H9 (cell line): Measurements from ENCODE around the gene PLAC9. TPM values are rescaled to one million over a fixed set of nuclear protein-coding genes. Genes with fewer than 3 reads are reported as not detected.

Experiments
- DNase-seq: peaks from one replicate; pipeline ENCODE4 v3.0.0-alpha.2; 2017
- H2AFZ ChIP-seq: one replicate; pipeline ENCODE4 v1.6.1; 2013; ENCODE audit warnings: mild to moderate bottlenecking, low read length, control low read depth, moderate library complexity
- H2AK5ac ChIP-seq: 2 replicates; pipeline ENCODE4 v1.6.1; 2013; ENCODE audit warnings: low read length, control low read depth, mixed read lengths; ENCODE audit not compliant: insufficient read length
- H2BK120ac ChIP-seq: one replicate; pipeline ENCODE4 v1.6.1; 2013; ENCODE audit warnings: low read depth, mild to moderate bottlenecking, low read length, control low read depth, inconsistent platforms; ENCODE audit not compliant: poor library complexity, severe bottlenecking
- H2BK12ac ChIP-seq: 2 replicates; pipeline ENCODE4 v1.6.1; 2013; ENCODE audit warnings: low read length, control low read depth, mixed read lengths, low read depth; ENCODE audit not compliant: insufficient read length
- H2BK15ac ChIP-seq: 2 replicates; pipeline ENCODE4 v1.6.1; 2013; ENCODE audit warnings: low read depth, low read length, control low read depth
- H2BK20ac ChIP-seq: one replicate; pipeline ENCODE4 v1.6.1; 2013; ENCODE audit warnings: low read depth, mild to moderate bottlenecking, low read length, control low read depth, inconsistent platforms; ENCODE audit not compliant: poor library complexity, severe bottlenecking
- H2BK5ac ChIP-seq: 2 replicates; pipeline ENCODE4 v1.6.1; 2013; ENCODE audit warnings: low read length, control low read depth, mixed read lengths; ENCODE audit not compliant: insufficient read length
- H3K14ac ChIP-seq: 2 replicates; pipeline ENCODE4 v1.6.1; 2013; ENCODE audit warnings: low read length, control low read depth; ENCODE audit not compliant: insufficient read depth
- H3K18ac ChIP-seq: 2 replicates; pipeline ENCODE4 v1.6.1; 2013; ENCODE audit warnings: low read depth, mild to moderate bottlenecking, mixed read lengths, low read length, control low read depth; ENCODE audit not compliant: insufficient read length
- H3K23ac ChIP-seq: 2 replicates; pipeline ENCODE4 v1.6.1; 2013; ENCODE audit warnings: low read length, control low read depth, mixed read lengths, low read depth; ENCODE audit not compliant: insufficient read length
- H3K23me2 ChIP-seq: 2 replicates; pipeline ENCODE4 v1.6.1; 2013; ENCODE audit warnings: low read depth, mild to moderate bottlenecking, mixed read lengths, low read length, control low read depth; ENCODE audit not compliant: insufficient read length, poor library complexity, severe bottlenecking
- H3K27ac ChIP-seq: 2 replicates; pipeline ENCODE4 v1.5.1; 2013; ENCODE audit warnings: low read length, control low read depth, mixed read lengths, low read depth; ENCODE audit not compliant: insufficient read length
- H3K27me3 ChIP-seq: 2 replicates; pipeline ENCODE4 v1.6.1; 2013; ENCODE audit warnings: low read length, control low read depth, inconsistent platforms; ENCODE audit not compliant: insufficient read depth
- H3K4ac ChIP-seq: 2 replicates; pipeline ENCODE4 v1.6.1; 2013; ENCODE audit warnings: low read depth, mild to moderate bottlenecking, control low read depth, inconsistent platforms, low read length, moderate library complexity
- H3K4me1 ChIP-seq: 2 replicates; pipeline ENCODE4 v1.6.1; 2013; ENCODE audit warnings: low read length, control low read depth, inconsistent platforms; ENCODE audit not compliant: insufficient read depth
- H3K4me2 ChIP-seq: 2 replicates; pipeline ENCODE4 v1.6.1; 2013; ENCODE audit warnings: low read length, control low read depth, mixed read lengths; ENCODE audit not compliant: insufficient read length, insufficient read depth
- H3K56ac ChIP-seq: 2 replicates; pipeline ENCODE4 v1.6.1; 2013; ENCODE audit warnings: low read depth, mild to moderate bottlenecking, mixed read lengths, low read length, control low read depth; ENCODE audit not compliant: insufficient read length
- H3K79me1 ChIP-seq: 2 replicates; pipeline ENCODE4 v1.6.1; 2013; ENCODE audit warnings: low read depth, mild to moderate bottlenecking, moderate library complexity, low read length, control low read depth, inconsistent platforms; ENCODE audit not compliant: insufficient read depth, poor library complexity, severe bottlenecking
- H3K79me2 ChIP-seq: 2 replicates; pipeline ENCODE4 v1.6.1; 2013; ENCODE audit warnings: low read length, control low read depth, inconsistent platforms; ENCODE audit not compliant: insufficient read depth
- H3K9ac ChIP-seq: 2 replicates; pipeline ENCODE4 v1.6.1; 2013; ENCODE audit warnings: low read length, control low read depth, mixed read lengths; ENCODE audit not compliant: insufficient read length; ENCODE audit errors: extremely low read depth
- H3K9me3 ChIP-seq: one replicate; pipeline ENCODE4 v1.6.1; 2013; ENCODE audit warnings: low read depth, low read length, inconsistent platforms; ENCODE audit not compliant: control insufficient read depth
- H3T11ph ChIP-seq: one replicate; pipeline ENCODE4 v1.6.1; 2013; ENCODE audit warnings: mild to moderate bottlenecking, low read length, control low read depth, inconsistent platforms
- H4K20me1 ChIP-seq: one replicate; pipeline ENCODE4 v1.6.1; 2013; ENCODE audit not compliant: control insufficient read depth, insufficient read length, insufficient read depth
- H4K5ac ChIP-seq: 2 replicates; pipeline ENCODE4 v1.6.1; 2013; ENCODE audit warnings: low read depth, mild to moderate bottlenecking, mixed read lengths, low read length, control low read depth; ENCODE audit not compliant: insufficient read length
- H4K8ac ChIP-seq: replicated peaks from 2 replicates; pipeline ENCODE4 v1.6.1; 2013; ENCODE audit warnings: low read length, control low read depth, mixed read lengths, low read depth; ENCODE audit not compliant: insufficient read length
- H4K91ac ChIP-seq: 2 replicates; pipeline ENCODE4 v1.6.1; 2013; ENCODE audit warnings: low read depth, mild to moderate bottlenecking, moderate library complexity, mixed read lengths, low read length, control low read depth; ENCODE audit not compliant: insufficient read length
- H3K27ac Mint-ChIP-seq, 3 experiments: 2 replicates in 2 of 3; 3 replicates in 1 of 3; pipeline ENCODE4 v1.8.0; 2020 to 2021; ENCODE audit warnings: mixed read lengths in 3 of 3, mild to moderate bottlenecking in 1 of 3, moderate library complexity in 1 of 3
- H3K27me3 Mint-ChIP-seq: 2 replicates; pipeline ENCODE4 v1.8.0; 2021; ENCODE audit warnings: low read depth, mild to moderate bottlenecking, moderate library complexity, mixed read lengths
- H3K36me3 Mint-ChIP-seq, 3 experiments: 2 replicates in 2 of 3; 3 replicates in 1 of 3; pipeline ENCODE4 v1.8.0; 2020 to 2021; ENCODE audit warnings: low read depth in 3 of 3, mixed read lengths in 3 of 3; ENCODE audit not compliant: insufficient read depth in 1 of 3
- H3K4me1 Mint-ChIP-seq, 2 experiments: 2 replicates each; pipeline ENCODE4 v1.8.0; 2020; ENCODE audit warnings: mixed read lengths in 2 of 2
- H3K4me3 Mint-ChIP-seq, 2 experiments: 2 replicates in 1 of 2; 3 replicates in 1 of 2; pipeline ENCODE4 v1.8.0; 2020 to 2021; ENCODE audit warnings: mild to moderate bottlenecking in 2 of 2, mixed read lengths in 2 of 2, moderate library complexity in 1 of 2
- H3K9me3 Mint-ChIP-seq, 2 experiments: 2 replicates in 1 of 2; 3 replicates in 1 of 2; pipeline ENCODE4 v1.8.0; 2020; ENCODE audit warnings: mild to moderate bottlenecking in 2 of 2, mixed read lengths in 2 of 2, moderate library complexity in 1 of 2
- CTCF ChIP-seq: fragments of 200-600 bp; sonication (generic); conservative IDR thresholded peaks from 3 replicates; pipeline ENCODE4 v1.8.0; 2021; ENCODE audit warnings: antibody characterized with exemption, mild to moderate bottlenecking
- whole genome bisulfite sequencing: extraction: QIAGEN DNeasy Blood & Tissue Kit; methylation state at CpG from one replicate; pipeline ENCODE4 v1.1.7; 2013; ENCODE audit warnings: missing lambda C conversion rate, low lambda C conversion rate, mixed read lengths; ENCODE audit not compliant: insufficient read length; ENCODE audit errors: extremely low coverage; 5-methylcytosine and 5-hydroxymethylcytosine counted together
- total RNA-seq: library from RNA; stranded (reverse); gene quantifications from 2 replicates; pipeline ENCODE4 v1.2.1, GENCODE V29; 2021

The PLAC9 gene
- total RNA-seq, 1 experiment from 2014 or later = 4.3 TPM

GRCh38 chr10:80152820-80153219 is 20.3 kb downstream of the PLAC9 start:
- no peak for DNase-seq
- no peak overlapping the region for H2BK120ac ChIP-seq
- H3K14ac ChIP-seq = no peak overlapping the region
- H2BK12ac ChIP-seq = no peak overlapping the region
- no CpG with 5 or more reads among the region's 6 CpGs for WGBS
- no peak overlapping the region for H3K4me3 Mint-ChIP-seq
- no peaks in the 10 kb centered on the region for H3K79me1 ChIP-seq
- no peaks in the 10 kb centered on the region for H3K4me1 ChIP-seq
- TF ChIP-seq CTCF = no peak
- no peak overlapping the region for H2BK20ac ChIP-seq
- H4K8ac ChIP-seq = no peak overlapping the region
- peaks cover 11 to 37% (median 31%) of the 10 kb centered on the region in 3 experiments for H3K36me3 Mint-ChIP-seq
- no peak overlapping the region; a peak in 1 of 7 replicates for H3K27ac Mint-ChIP-seq
- no peak overlapping the region for H3T11ph ChIP-seq
- no peaks in the 10 kb centered on the region for H4K20me1 ChIP-seq
- no peaks in the 10 kb centered on the region for H3K23me2 ChIP-seq
- no peak overlapping the region for H3K18ac ChIP-seq
- H3K27ac ChIP-seq = no peak overlapping the region
- H3K56ac ChIP-seq = no peak overlapping the region
- H3K4me1 Mint-ChIP-seq = peaks cover 7% of the 10 kb centered on the region in 2 experiments; a peak in 3 of 4 replicates
- H3K27me3 ChIP-seq = no peaks in the 10 kb centered on the region; the same call in 1 of the 2 replicates
- H3K4me2 ChIP-seq = no peak overlapping the region
- no peaks in the 10 kb centered on the region for H3K27me3 Mint-ChIP-seq
- H2BK15ac ChIP-seq = no peak overlapping the region
- H2AK5ac ChIP-seq = no peak overlapping the region
- no peak overlapping the region for H3K4ac ChIP-seq
- H2AFZ ChIP-seq = no peak overlapping the region
- no peaks in the 10 kb centered on the region for H3K79me2 ChIP-seq
- no peak overlapping the region for H4K91ac ChIP-seq
- H2BK5ac ChIP-seq = no peak overlapping the region
- no peak overlapping the region for H4K5ac ChIP-seq
- peaks cover 4 to 9% of the 10 kb centered on the region in 2 experiments; a peak in 4 of 5 replicates for H3K9me3 Mint-ChIP-seq
- H3K9ac ChIP-seq = no peak overlapping the region
- H3K9me3 ChIP-seq = no peaks in the 10 kb centered on the region
- H3K23ac ChIP-seq = no peak overlapping the region
